Activated CD8-positive, alpha-beta T cell treated with anti-CD3 and anti-CD28 coated beads for 36 hours (primary cell): Measurements from ENCODE around the gene PTPRN2. TPM values are rescaled to one million over a fixed set of nuclear protein-coding genes. Genes with fewer than 3 reads are reported as not detected.

Source experiments
- ATAC-seq: fragments of 200-7000 bp; cut with Tn5 transposase; one replicate; pipeline ENCODE4 v1.10.0; 2021; ENCODE audit warnings: mild to moderate bottlenecking, moderate library complexity
- CTCF ChIA-PET: fragments of 350-600 bp; sonication (Branson Sonifier 250); formaldehyde crosslinking; loops from one replicate; lab custom pipeline; 2021; ENCODE audit warnings: antibody characterized with exemption; lab: Charles Lee
- POLR2A ChIA-PET: fragments of 350-600 bp; sonication (Branson Sonifier 250); formaldehyde crosslinking; loops from one replicate; lab custom pipeline; 2021; ENCODE audit warnings: antibody characterized with exemption; lab: Charles Lee
- DNase-seq: peaks from one replicate; pipeline ENCODE4 v3.0.0-alpha.2; 2020
- H3K27ac Mint-ChIP-seq: one replicate; pipeline ENCODE4 v1.8.0; 2021; ENCODE audit warnings: mild to moderate bottlenecking, mixed read lengths
- H3K27me3 Mint-ChIP-seq: one replicate; pipeline ENCODE4 v1.8.0; 2021; ENCODE audit warnings: mixed read lengths
- H3K36me3 Mint-ChIP-seq: one replicate; pipeline ENCODE4 v1.8.0; 2021; ENCODE audit warnings: low read depth, mixed read lengths
- H3K4me1 Mint-ChIP-seq: one replicate; pipeline ENCODE4 v1.8.0; 2021; ENCODE audit warnings: low read depth, mixed read lengths
- H3K4me3 Mint-ChIP-seq: one replicate; pipeline ENCODE4 v1.8.0; 2021; ENCODE audit warnings: mild to moderate bottlenecking, moderate library complexity, mixed read lengths
- H3K9me3 Mint-ChIP-seq: one replicate; pipeline ENCODE4 v1.8.0; 2021; ENCODE audit warnings: mixed read lengths
- intact Hi-C: fragments of 100-400 bp; cut with micrococcal nuclease; formaldehyde crosslinking; loops from one replicate; pipeline ENCODE4 v1.10.0; 2022
- total RNA-seq, 2 experiments: library from RNA; stranded (reverse); gene quantifications; one replicate each; pipeline ENCODE4 v1.2.3, GENCODE V29; 2021
- TF ChIP-seq, protein P1 (sequence below): fragments of 200-600 bp; IDR thresholded peaks from one replicate; pipeline ENCODE4 v1.8.0; 2022; ENCODE audit warnings: antibody characterized with exemption, mild to moderate bottlenecking

PTPRN2 gene
- total RNA-seq, 2 experiments from 2014 or later = 0.49 to 0.65 TPM

DNA sequence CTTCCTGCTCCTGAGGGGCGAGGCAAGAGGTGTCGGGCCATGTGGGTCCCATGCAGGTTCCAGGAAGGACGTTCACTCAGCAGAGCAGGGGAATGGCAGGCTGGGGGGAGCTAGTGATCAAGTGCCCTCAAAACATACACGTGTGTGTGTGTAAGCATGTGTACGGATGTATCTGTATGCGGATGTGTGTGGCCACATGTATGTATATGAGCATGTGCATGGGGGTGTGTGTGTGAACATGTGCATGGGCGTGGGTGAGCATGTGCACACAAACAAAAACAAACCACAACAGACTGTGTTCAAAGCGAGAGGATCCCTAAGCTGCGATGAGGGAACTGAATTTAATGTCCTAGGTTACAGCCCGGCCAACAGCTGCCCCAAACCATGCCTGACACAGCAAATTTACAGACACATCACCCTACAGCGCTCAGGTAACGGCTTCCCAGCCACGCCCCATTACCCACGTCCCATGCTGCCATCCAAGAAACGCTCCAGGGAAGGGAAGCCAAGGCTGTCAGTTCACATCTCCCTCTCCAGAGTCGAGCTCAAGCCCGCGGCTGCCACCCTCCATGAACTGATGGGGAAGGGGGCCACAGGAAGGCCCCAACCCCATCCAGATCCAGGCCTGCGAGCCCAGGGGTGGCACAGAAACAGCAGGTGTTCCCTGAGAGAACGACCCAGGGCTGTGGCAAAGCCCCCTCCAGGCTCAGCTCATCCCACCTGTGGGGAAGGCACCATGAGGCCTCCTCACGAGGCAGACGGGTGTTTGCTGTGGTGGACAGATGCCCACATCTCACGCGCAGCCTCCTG, 56.6 kb downstream of the PTPRN2 start:
- no peak for DNase-seq
- intact Hi-C loops = no loop called here
- peaks cover 2% of the 10 kb centered on the region for H3K27me3 Mint-ChIP-seq
- ChIA-PET POLR2A (no interaction called here), CTCF (no interaction called here)
- no peak overlapping the region for H3K4me3 Mint-ChIP-seq
- TF ChIP-seq, protein P1, sequence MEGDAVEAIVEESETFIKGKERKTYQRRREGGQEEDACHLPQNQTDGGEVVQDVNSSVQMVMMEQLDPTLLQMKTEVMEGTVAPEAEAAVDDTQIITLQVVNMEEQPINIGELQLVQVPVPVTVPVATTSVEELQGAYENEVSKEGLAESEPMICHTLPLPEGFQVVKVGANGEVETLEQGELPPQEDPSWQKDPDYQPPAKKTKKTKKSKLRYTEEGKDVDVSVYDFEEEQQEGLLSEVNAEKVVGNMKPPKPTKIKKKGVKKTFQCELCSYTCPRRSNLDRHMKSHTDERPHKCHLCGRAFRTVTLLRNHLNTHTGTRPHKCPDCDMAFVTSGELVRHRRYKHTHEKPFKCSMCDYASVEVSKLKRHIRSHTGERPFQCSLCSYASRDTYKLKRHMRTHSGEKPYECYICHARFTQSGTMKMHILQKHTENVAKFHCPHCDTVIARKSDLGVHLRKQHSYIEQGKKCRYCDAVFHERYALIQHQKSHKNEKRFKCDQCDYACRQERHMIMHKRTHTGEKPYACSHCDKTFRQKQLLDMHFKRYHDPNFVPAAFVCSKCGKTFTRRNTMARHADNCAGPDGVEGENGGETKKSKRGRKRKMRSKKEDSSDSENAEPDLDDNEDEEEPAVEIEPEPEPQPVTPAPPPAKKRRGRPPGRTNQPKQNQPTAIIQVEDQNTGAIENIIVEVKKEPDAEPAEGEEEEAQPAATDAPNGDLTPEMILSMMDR = no peak
- H3K36me3 Mint-ChIP-seq = no peaks in the 10 kb centered on the region
- H3K27ac Mint-ChIP-seq = no peak overlapping the region
- no peaks in the 10 kb centered on the region for H3K9me3 Mint-ChIP-seq
- no peak for ATAC-seq
- no peaks in the 10 kb centered on the region for H3K4me1 Mint-ChIP-seq

DNA sequence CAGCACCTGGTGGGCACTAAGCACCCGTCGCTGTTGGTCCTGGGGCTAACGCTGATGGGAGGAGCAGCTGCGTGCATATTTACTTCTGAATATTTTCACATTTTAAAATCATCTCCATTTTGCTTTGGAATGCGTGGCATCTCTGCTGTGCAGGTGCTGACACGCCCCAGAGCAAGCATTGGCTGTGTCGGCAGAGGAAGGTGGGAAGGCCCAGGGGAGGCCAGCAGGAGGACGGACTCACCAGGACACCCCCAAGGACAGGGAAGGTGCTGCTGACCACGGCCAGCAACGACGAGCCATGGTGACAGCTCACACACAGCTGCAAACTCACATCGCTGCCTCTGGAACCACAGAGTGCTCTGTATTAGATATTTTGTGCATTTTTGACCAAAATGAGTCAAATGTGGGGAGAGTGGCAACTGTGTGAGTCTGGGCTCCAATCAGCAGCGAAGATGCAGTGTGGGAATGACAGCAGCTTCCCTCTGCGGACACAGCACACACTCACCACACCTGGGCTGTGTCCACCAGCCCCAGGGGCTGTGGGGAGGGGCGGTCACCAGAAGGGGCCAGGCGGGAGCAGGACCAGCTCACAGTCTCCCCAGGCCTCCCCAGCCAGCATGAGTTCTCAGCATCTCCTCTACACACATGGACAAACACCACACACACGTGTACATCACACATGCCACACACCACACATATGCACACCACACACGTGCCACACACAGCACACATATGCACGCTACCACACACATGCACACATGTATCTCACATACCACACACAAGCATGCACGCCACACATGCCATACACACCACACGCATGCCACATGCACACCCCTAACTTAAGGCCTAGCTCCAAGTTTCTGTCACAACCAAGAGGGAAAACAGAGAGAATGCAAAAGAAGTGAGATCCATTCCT, 58.2 kb downstream of the PTPRN2 start:
- no peaks in the 10 kb centered on the region for H3K36me3 Mint-ChIP-seq
- no peak for ATAC-seq
- TF ChIP-seq, protein P1 = no peak
- intact Hi-C loops = no loop called here
- H3K9me3 Mint-ChIP-seq = no peaks in the 10 kb centered on the region
- no peak for DNase-seq
- H3K4me1 Mint-ChIP-seq = no peaks in the 10 kb centered on the region
- no peak overlapping the region for H3K4me3 Mint-ChIP-seq
- no peak overlapping the region for H3K27ac Mint-ChIP-seq
- H3K27me3 Mint-ChIP-seq = peaks cover 2% of the 10 kb centered on the region
- CTCF ChIA-PET = no interaction called here
- POLR2A ChIA-PET = no interaction called here

DNA sequence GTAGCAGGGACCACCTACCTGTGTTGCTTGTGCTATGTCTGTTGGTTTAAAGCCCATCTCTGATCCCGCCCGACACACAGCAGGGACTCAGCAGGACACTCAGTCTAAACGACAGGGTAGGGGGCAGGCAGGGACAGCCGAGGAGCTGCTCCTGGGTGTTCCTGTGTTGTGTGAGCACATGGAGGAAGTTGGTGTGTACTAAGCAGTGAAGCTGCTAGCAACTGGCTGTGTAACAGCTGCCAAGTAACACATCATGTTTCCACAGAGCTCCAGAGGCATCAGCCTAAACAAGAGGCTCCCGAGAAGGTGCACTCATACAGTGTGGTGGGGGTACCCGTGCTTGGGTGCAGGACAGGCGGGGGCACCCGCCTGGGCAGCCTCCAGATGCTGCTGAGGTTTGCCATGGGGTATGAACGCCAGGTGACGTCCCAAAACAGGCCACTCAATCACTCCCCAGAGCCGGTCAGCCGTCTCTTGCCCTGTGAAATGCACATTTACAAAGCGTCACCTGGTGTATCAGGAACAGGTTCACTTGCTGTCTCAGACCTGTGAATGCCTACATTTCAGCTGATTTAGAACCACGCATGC, 59.6 kb downstream of the PTPRN2 start:
- intact Hi-C loops = no loop called here
- TF ChIP-seq, protein P1 = no peak
- CTCF ChIA-PET = no interaction called here
- Mint-ChIP-seq H3K9me3 (no peaks in the 10 kb centered on the region), H3K27me3 (peaks cover 2% of the 10 kb centered on the region), H3K36me3 (no peaks in the 10 kb centered on the region), H3K4me1 (no peaks in the 10 kb centered on the region), H3K27ac (no peak overlapping the region), H3K4me3 (no peak overlapping the region)
- ATAC-seq = no peak
- POLR2A ChIA-PET = no interaction called here
- DNase-seq = no peak

DNA sequence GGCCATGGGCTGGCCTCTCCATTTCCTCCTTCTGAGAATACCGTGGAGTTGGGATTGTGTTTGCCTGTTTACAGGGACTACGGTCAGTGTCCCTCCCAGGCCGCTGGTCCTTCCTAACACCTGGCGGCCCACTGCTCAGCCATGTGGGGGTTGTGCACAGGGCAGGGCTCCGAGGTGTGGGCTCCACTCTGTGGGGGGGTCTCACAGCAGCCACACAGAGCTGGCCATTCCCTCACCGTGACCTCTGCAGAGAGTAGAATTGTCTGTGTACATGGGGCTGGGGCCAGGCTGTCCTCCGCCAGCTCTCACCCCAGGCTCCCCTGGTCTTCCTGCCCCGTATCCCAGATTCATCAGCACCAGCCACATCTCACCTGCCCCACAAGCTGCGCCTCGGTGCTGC, 60.1 kb downstream of the PTPRN2 start:
- peaks cover 2% of the 10 kb centered on the region for H3K27me3 Mint-ChIP-seq
- no peaks in the 10 kb centered on the region for H3K4me1 Mint-ChIP-seq
- intact Hi-C loops = no loop called here
- TF ChIP-seq, protein P1 = no peak
- H3K27ac Mint-ChIP-seq = no peak overlapping the region
- ChIA-PET POLR2A (no interaction called here), CTCF (no interaction called here)
- H3K9me3 Mint-ChIP-seq = no peaks in the 10 kb centered on the region
- H3K36me3 Mint-ChIP-seq = no peaks in the 10 kb centered on the region
- no peak for DNase-seq
- ATAC-seq = no peak
- H3K4me3 Mint-ChIP-seq = no peak overlapping the region
